Kidney epithelial cell (primary cell): ENCODE measurements around the gene FNDC11. TPM values are rescaled to one million over a fixed set of nuclear protein-coding genes. Genes with fewer than 3 reads are reported as not detected.

Experiments used
- DNase-seq: peaks from one replicate; pipeline ENCODE4 v3.0.0-alpha.2; 2010; ENCODE audit warnings: low read depth
- H3K27me3 ChIP-seq: 2 replicates; pipeline ENCODE4 v1.6.0; 2011; ENCODE audit warnings: low read length; ENCODE audit not compliant: control insufficient read depth, insufficient read depth
- H3K36me3 ChIP-seq: 2 replicates; pipeline ENCODE4 v1.5.1; 2011; ENCODE audit warnings: low read length; ENCODE audit not compliant: control insufficient read depth, insufficient read depth
- H3K4me3 ChIP-seq: 2 replicates; pipeline ENCODE4 v1.5.1; 2011; ENCODE audit warnings: low read depth, mild to moderate bottlenecking, control low read depth, low read length
- CTCF ChIP-seq: IDR thresholded peaks from 2 replicates; pipeline ENCODE4 v1.5.1; 2011; ENCODE audit warnings: mild to moderate bottlenecking, moderate library complexity, low read length, control low read depth, inconsistent platforms; ENCODE audit not compliant: insufficient read depth, poor library complexity, severe bottlenecking
- total RNA-seq: library from RNA; depleted of rRNA; stranded (reverse); fragments of >200 nt; gene quantifications from 2 replicates; pipeline ENCODE4 v1.2.3, GENCODE V29; 2015

Gene FNDC11
- total RNA-seq, 1 donor from 2014 or later: 1.1 TPM

DNA sequence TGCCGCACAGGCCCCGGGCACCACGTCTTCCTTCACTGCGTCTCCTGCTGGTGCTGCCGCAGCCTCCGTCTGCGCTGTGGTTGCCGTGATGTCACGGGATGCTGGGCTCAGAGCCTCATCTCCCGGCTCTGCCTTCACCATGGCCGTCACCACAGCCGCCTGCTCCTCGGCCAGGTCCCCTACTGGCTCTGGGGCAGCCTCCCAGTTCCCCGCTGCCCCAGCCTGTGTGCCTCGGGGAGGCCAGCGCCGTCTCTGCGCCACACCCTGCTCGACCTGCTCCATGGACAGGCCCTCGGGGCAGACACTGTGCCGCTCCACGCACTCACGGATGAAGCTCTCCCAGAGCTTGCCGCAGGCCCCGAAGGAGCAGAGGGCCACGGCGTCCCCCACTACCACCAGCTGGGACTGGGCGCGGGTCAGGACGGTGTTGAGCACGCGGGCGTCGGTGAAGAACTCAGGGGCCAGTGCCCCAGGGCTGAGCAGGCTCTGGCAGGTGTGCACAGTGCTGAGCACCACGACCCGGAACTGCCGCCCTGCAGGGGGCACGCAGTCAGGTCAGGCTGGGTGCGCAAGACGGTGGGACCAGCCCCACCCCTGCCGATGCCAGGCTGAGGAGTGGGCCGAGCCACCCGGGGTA, 11.9 kb downstream of the FNDC11 start:
- H3K4me3 ChIP-seq: no peak overlapping the region
- DNase-seq: no peak
- H3K36me3 ChIP-seq: no peaks in the 10 kb centered on the region
- no peaks in the 10 kb centered on the region for H3K27me3 ChIP-seq
- no peak for TF ChIP-seq CTCF

GRCh38 chr20:63566395-63567135, 12.6 kb downstream of the FNDC11 start:
- Histone ChIP-seq H3K27me3 (no peaks in the 10 kb centered on the region), H3K36me3 (no peaks in the 10 kb centered on the region), H3K4me3 (no peak overlapping the region)
- no peak for DNase-seq
- TF ChIP-seq CTCF: no peak

DNA sequence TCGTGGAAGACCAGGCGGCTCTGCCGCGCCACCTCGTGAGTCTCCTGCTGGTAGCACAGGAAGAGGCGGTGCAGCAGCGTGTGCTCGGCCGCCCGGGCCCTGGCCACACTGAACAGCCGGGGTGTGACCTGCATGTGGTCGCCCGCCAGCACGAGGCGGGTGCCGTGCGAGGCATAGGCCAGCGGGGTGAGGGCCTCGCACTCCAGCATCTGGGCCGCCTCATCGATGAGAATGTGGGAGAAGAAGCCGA, 13.1 kb downstream of the FNDC11 start:
- TF ChIP-seq CTCF: no peak
- Histone ChIP-seq H3K27me3 (no peaks in the 10 kb centered on the region), H3K4me3 (no peak overlapping the region), H3K36me3 (no peaks in the 10 kb centered on the region)
- DNase-seq: no peak

GRCh38 chr20:63567386-63568169, 13.6 kb downstream of the FNDC11 start:
- no peaks in the 10 kb centered on the region for H3K36me3 ChIP-seq
- DNase-seq: no peak
- no peak overlapping the region for H3K4me3 ChIP-seq
- no peaks in the 10 kb centered on the region for H3K27me3 ChIP-seq
- no peak for TF ChIP-seq CTCF

DNA sequence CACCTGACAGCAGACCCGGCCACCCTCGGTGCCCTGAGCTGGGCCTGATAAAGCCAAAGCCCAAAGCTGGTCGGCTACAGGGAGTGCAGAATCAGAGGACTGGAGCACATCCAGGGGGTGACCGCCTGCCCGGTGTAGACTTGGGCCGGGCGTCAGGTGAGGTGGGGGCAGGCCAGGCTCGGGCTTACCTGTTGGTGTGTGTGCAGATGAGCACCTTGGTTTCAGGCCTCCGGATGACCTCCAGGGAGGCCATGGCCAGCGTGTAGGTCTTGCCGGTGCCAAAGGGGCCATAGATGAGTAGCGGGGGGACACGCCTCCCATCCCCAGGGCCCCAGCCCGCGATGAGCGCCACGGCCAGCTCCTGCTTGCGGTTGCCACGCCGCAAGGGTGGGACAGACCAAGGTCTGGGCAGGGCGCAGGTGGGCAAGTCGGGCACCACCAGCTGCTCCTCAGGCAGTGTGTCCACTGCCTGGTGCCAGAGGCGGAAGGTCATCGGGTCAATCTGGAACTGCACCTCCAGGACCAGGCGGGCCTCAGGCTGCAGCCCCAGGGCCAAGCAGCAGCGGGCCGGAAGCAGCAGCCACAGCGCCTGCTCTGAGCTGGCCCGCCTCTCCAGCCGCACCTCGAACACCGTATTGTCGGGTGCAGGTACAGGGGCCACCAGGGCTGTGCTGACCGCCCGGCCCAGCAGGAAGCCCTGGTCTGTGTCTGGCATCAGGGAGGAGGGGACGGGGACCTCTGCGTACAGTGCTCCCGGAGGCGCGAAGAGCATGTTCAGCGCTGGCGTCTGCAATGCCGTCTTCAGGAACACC, 14.4 kb downstream of the FNDC11 start:
- Histone ChIP-seq H3K4me3 (no peak overlapping the region), H3K36me3 (no peaks in the 10 kb centered on the region), H3K27me3 (no peaks in the 10 kb centered on the region)
- DNase-seq: no peak
- no peak for TF ChIP-seq CTCF
